Measurements from ENCODE around the gene PKHD1.

Gene PKHD1

GRCh38 chr6:51619042-51619799 lies 468.2 kb downstream of the PKHD1 start:
- no peak for DNase-seq (ENCODE audit: low read depth in 1 of 2, low spot score in 1 of 2)
- TF ChIP-seq POLR2AphosphoS5 (IDR thresholded peaks at IDR 0.05; ENCODE audit: low read depth): no peak
- TF ChIP-seq GABPA (IDR thresholded peaks at IDR 0.05; ENCODE audit: low read depth): no peak
- no peak for TF ChIP-seq CTCF (IDR thresholded peaks at IDR 0.05; ENCODE audit: insufficient read depth, low read length)
- TF ChIP-seq SPI1 (IDR thresholded peaks at IDR 0.05; ENCODE audit: borderline replicate concordance, low read depth): no peak
- no peak for TF ChIP-seq REST (IDR thresholded peaks at IDR 0.05; ENCODE audit: insufficient replicate concordance, low read depth)
- Histone ChIP-seq H3K4me3 (replicated peaks; ENCODE audit: insufficient read depth, low read length) (no peak overlapping the region), H3K27ac (replicated peaks) (no peak overlapping the region), H3K27me3 (ENCODE audit: insufficient read depth, poor library complexity, severe bottlenecking) (no peaks in the 10 kb centered on the region)

- Histone ChIP-seq H3K27me3 (ENCODE audit: insufficient read depth, poor library complexity, severe bottlenecking) (no peaks in the 10 kb centered on the region), H3K27ac (replicated peaks) (no peak overlapping the region), H3K4me3 (replicated peaks; ENCODE audit: insufficient read depth, low read length) (no peak overlapping the region)
- TF ChIP-seq REST (IDR thresholded peaks at IDR 0.05; ENCODE audit: insufficient replicate concordance, low read depth) (no peak), GABPA (IDR thresholded peaks at IDR 0.05; ENCODE audit: low read depth) (no peak), CTCF (IDR thresholded peaks at IDR 0.05; ENCODE audit: insufficient read depth, low read length) (peak; percentile 5)
- no peak for DNase-seq (ENCODE audit: low read depth in 1 of 2, low spot score in 1 of 2)
These were observed 468.9 kb downstream of the PKHD1 start for GRCh38 chr6:51618563-51618962.

- Histone ChIP-seq H3K4me3 (replicated peaks; ENCODE audit: insufficient read depth, low read length) (no peak overlapping the region), H3K27me3 (ENCODE audit: insufficient read depth, poor library complexity, severe bottlenecking) (no peaks in the 10 kb centered on the region), H3K27ac (replicated peaks) (no peak overlapping the region)
- no peak for DNase-seq (ENCODE audit: low read depth in 1 of 2, low spot score in 1 of 2)
- no peak for TF ChIP-seq SPI1 (IDR thresholded peaks at IDR 0.05; ENCODE audit: borderline replicate concordance, low read depth)
- TF ChIP-seq REST (IDR thresholded peaks at IDR 0.05; ENCODE audit: insufficient replicate concordance, low read depth): no peak
- no peak for TF ChIP-seq CTCF (IDR thresholded peaks at IDR 0.05; ENCODE audit: insufficient read depth, low read length)
- TF ChIP-seq POLR2AphosphoS5 (IDR thresholded peaks at IDR 0.05; ENCODE audit: low read depth): no peak
- no peak for TF ChIP-seq GABPA (IDR thresholded peaks at IDR 0.05; ENCODE audit: low read depth)
These were observed 469.7 kb downstream of the PKHD1 start for GRCh38 chr6:51617751-51618150.

Data from HL-60 (cell line).